ENCODE measurements around the gene RERE. TPM values are rescaled to one million over a fixed set of nuclear protein-coding genes. Genes with fewer than 3 reads are reported as not detected.
A peak's percentile ranks its signal among the peaks of the same experiment; 100 is the strongest.

RERE gene
- polyA plus RNA-seq, 4 donors, result 142 to 184 (median 145) TPM

DNA sequence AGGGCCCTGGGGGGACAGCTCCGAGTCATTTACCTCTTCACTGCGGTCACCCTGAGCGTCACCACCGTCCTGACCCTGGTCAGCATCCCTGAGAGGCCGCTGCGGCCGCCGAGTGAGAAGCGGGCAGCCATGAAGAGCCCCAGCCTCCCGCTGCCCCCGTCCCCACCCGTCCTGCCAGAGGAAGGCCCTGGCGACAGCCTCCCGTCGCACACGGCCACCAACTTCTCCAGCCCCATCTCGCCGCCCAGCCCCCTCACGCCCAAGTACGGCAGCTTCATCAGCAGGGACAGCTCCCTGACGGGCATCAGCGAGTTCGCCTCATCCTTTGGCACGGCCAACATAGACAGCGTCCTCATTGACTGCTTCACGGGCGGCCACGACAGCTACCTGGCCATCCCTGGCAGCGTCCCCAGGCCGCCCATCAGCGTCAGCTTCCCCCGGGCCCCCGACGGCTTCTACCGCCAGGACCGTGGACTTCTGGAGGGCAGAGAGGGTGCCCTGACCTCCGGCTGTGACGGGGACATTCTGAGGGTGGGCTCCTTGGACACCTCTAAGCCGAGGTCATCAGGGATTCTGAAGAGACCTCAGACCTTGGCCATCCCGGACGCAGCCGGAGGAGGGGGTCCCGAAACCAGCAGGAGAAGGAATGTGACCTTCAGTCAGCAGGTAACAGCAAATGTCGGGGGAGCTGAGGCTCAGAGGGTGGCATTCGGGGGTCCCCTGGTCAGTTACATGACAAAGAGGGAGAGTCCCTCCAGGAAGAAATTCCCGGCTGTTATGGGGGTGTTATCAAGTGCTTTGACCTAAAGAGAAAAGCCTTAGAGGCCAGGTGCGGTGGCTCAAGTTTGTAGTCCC lies 486.9 kb downstream of the RERE start:
- DNase-seq (ENCODE audit: low read depth in 4 of 4, low spot score in 3 of 4), result no peak

DNA sequence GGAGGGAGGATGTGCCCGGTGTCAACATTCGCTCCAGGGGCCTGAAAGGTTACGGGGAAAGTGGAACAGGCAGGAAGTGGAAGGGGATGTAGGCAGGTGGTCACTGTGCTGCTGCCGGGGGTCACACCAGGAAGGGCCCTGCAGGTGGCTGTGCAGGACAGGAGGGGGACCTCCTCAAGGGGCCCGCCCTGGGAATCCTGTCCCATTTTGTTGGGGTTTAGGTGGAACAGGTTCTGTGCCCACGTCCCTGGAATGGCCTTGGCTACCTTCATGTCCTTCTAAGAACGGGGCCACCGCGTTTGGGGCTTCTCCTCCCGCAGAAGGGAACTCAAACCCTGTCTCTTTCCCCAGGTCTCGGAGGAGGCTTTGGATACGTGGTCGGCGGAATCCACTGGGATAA lies 487.6 kb downstream of the RERE start:
- DNase-seq (ENCODE audit: low read depth in 4 of 4, low spot score in 3 of 4), result no peak

DNA sequence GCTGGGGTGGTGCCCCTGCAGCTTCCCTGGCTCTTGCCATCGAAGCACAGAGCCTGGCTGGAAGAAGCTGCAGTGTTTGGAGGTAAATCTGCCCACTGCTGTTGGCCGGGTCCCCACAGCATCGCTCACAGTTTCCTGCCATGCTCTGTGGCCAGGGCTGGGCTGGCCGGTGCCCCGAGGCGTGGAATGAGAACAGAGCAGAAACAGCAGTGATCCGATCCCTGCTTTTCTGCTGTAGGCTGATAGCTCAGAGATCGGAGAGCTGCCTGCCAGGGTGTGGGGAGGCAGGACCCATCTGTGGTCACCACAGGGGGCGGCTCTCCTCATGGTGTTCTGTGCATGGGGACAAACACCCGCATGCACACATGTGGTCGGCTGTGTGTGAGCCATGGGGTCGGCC lies 488.0 kb downstream of the RERE start:
- no peak for DNase-seq (ENCODE audit: low read depth in 4 of 4, low spot score in 3 of 4)

DNA sequence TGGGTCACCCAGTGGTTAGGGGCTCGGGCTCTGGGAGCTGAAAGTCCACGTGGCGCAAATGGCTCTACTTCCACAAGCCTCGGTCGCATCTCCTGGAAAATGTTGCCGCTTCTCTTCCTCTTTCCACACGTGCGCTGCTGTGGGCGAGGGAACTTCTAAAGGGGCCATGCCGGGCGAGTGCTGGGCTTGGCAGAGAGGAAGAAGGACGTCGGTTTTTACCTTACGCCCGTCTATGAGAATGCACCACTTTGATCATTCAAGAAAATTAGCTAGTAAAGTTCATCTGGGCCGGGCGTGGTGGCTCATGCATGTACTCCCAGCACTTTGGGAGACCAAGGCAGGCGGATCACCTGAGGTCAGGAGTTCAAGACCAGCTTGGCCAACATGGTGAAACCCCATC lies 489.2 kb downstream of the RERE start:
- DNase-seq (ENCODE audit: low read depth in 4 of 4, low spot score in 3 of 4), result no peak

DNA sequence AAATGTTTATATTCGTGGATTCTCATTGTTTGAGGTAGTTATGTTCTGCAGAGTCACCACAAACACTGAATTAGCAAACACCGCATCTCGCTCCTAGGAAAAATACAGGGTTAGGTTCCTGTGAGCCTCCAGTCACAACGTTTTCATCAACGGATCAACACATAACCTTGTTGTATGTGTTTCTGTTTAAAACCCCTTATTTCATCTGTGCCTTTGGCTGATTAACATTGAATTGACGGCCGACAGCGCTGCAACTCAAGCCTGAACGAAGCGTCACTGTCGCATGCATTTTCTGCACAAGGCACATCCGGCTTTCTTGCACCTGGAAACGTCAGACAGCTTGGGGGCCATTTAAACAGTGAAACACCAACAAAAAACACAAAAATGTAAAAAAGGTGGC lies 491.2 kb downstream of the RERE start:
- DNase-seq (ENCODE audit: low read depth in 4 of 4, low spot score in 3 of 4), result no peak

DNA sequence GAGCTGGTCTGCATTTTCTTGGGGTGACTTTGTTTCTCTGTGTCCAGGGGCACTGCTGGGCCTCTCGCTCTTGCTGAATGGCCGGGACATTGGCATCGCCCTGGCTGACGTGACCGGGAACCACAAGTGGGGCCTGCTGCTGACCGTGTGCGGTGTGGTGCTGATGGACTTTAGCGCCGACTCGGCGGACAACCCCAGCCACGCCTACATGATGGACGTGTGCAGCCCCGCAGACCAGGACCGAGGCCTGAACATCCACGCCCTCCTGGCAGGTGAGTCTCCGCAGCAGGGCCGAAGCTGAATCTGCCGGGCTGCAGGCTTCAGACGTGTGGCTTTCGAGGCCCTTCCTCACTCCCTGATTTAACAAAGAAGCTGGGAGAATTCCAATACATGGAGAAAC lies 491.7 kb downstream of the RERE start:
- no peak for DNase-seq (ENCODE audit: low read depth in 4 of 4, low spot score in 3 of 4)

DNA sequence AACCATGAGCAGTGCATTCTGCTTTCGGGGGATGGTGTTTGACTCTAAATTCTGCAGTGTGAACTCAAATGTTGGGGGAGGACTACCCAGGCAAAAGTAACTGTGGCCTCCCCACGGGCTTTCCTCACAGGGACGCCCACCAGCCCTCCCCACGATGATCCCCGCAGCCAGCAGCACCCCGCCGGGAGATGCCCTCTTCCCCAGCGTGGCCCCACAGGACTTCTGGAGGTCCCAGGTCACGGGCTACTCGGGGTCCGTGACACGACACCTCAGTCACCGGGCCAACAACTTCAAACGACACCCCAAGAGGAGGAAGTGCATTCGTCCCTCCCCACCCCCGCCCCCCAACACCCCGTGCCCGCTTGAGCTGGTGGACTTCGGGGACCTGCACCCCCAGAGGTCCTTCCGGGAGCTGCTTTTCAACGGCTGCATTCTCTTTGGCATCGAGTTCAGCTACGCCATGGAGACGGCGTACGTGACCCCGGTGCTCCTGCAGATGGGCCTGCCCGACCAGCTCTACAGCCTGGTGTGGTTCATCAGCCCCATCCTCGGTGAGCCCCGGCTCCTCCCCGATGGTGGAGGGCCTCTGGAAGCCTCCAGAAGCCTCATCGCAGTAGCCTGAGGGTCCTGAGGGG lies 493.1 kb downstream of the RERE start:
- no peak for DNase-seq (ENCODE audit: low read depth in 4 of 4, low spot score in 3 of 4)

DNA sequence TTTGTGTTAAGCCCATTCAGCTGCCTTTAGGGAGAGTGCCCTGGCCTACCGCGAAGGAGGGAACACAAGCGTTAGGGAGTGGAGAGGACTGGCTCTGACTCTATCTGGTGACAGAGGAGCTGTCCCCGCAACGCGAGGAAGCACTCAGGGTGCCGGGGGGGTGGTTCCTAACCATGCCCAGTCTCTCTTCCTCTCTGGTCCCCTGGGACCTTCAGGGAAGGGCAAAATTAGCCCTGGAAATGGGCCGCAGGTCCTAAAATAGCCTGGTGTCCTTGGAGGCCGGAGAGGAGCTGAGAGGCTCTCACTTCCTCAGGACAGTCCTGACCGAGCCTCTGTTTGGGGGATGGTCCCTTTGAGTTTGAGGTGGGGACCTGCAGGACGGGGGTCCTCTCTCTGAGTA lies 493.7 kb downstream of the RERE start:
- no peak for DNase-seq (ENCODE audit: low read depth in 4 of 4, low spot score in 3 of 4)

DNA sequence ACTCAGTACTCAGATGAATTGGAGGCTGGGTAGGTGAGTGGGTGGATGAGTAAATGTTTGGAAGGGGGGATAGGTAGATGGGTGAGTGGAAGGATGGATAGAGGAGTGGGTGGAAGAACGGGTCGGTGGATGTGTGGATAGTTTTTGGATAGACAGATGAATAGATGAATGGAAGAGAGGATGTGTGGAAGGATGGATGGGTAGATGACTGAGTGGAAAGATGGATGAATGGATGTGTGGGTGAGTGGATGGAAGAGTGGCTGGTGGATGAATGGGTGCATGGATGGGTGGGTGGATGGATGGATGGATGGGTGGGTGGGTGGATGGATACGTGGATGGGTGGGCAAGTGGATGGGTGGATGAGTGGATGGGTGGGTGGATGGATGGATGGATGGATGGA lies 495.8 kb downstream of the RERE start:
- no peak for DNase-seq (ENCODE audit: low read depth in 4 of 4, low spot score in 3 of 4)

DNA sequence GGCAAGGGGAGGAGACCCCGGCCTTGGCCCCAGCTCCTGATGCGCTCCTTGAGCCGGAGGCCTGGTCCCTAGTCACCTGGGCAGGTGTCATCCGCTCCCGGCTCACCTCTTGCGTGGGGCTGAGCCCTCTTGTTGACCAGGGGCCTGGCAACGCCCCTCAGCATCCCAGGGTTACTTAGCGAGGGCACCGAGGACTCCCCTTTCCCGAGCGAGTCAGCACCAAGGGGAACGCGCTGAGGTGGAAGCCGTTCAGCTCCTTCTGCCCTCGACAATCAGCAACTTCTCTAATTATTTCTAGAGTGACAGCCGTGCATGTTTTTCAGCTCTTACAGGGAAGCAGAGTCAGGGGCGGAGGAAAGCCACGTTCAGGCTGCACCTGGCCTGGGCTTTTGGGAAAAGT lies 499.0 kb downstream of the RERE start:
- DNase-seq (ENCODE audit: low read depth in 4 of 4, low spot score in 3 of 4), result no peak

DNA sequence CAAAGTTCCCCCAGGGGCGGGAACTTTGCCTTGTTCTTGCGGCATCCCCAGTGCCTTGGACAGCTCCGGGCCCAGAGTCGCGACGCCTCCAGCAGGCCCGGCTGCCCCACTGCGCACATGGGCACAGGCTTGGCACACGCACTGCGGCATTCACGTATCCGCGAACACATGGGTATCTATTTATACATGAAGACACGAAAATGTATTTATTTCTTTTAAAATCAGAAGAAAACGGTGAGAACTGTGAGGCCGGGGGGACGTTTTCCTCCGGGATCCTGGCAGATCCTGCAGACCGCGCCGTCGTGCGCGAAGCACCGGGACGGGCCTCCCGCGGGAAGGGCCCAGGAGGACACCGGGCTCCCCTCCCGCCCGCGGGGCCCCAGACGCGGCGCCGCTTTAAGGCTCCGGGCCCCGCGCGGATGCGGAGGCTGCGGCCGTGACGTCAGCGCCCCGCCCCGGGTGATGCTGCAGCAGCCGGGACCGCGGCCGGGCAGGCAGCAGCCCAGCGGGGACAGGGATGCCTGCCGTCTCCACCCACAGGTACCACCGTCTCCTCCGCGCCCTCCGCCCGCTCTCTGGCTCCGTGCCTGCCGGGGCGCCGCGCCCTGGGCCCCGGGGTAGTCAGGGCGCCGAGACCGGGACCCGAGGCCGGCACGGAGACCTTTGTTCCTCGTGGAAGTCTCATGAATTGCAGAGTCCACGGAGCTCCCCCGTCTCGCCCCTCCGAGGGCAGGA lies 499.6 kb downstream of the RERE start, which contains the start of gene SLC45A1:
TSS of gene SLC45A1 (plus strand) at position 468 of the 735 bp plus-strand sequence. CDS start 6,216 bp downstream, outside the sequence.
- peak in 2 of 4 donors; percentile 41 to 52 for DNase-seq (ENCODE audit: low read depth in 4 of 4, low spot score in 3 of 4)

DNA sequence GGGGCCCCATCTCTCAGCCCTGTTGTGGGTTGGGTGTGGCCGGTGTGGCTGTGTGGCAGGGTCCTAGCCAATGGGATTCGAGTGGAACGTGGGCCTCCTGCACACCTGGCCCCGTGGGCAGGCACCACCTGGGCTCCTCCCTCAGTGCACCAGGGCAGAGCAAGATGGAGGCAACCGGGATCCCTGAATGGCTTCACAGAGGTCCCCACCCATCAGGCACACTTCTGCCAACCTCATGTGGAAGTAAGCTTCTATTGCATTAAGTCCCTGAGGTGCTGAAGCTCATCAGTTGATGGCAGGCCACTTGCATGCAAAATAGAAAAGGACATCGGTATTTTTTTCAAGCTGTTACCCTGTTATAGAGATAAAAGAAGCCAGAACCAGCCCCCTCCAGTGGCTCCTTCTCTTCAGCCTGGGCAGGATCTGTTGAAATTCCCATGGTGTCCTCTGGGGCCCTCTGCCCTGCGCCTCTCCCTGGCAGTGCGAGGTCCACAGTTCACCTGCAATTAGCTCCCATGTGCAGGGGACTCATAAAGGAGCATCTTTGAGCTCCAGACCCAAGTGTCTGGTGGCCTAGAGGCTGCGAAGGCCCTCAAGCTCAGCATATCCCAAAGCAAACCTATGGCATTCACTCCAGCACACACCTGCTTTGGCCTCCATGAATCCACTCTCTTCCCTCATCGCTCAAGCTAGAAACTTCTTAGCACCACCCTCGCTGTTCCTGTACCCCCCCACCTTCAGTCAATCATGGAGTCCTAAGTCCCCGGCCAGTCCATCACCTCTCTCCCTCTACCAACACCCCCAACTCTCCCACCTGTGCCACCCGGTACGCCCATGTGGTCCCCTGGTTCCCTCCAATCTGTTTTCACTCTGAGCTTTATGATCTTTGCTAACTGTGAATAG lies 501.6 kb downstream of the RERE start:
- no peak for DNase-seq (ENCODE audit: low read depth in 4 of 4, low spot score in 3 of 4)

DNA sequence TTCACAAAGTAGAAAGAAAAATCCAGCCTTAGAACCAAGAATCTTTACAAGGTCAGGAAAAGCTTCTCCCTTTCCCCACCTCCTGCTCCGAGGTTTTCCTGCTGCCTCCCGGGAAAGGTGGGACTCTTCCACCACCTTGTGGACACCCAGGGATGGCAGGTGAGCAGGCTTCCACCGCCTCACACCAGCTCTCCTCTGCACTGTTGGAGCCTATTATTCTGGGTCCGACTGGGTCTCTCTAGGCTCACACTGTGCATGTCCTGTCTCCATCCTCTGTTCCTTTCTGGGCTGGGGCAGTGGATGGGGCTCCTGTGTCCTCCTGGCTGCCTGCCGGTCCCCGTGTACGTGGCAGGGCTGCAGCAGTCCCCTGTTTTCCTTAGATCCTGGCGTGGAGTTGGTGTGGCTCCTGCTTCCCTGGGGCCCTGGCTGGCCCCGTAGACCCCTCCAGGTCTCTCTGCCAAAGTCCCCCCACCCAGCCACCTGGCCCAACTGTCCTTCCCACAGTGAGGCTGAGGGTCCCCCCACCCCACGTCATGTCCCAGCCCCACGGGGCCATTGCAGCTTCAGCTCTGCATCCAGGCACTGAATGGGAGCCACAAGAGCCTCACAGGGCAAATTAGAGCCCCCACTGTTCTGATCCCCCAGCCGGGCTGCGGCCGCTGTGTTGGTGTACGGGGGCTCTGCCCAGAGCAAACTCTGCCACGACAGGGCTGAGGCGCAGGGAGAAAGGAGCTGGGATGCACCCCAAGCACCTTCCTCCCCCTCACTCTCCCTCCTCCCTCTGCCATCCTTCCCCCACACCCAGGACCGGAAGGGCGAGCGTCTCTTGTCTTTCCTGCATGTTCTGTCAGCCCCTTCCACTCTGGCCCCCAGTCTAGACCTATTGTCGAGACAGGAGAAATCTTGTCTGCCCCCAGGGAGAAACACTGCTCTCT lies 502.8 kb downstream of the RERE start:
- DNase-seq (ENCODE audit: low read depth in 4 of 4, low spot score in 3 of 4), result peak in 3 of 4 donors; percentile 57 to 68 (median 67)

DNA sequence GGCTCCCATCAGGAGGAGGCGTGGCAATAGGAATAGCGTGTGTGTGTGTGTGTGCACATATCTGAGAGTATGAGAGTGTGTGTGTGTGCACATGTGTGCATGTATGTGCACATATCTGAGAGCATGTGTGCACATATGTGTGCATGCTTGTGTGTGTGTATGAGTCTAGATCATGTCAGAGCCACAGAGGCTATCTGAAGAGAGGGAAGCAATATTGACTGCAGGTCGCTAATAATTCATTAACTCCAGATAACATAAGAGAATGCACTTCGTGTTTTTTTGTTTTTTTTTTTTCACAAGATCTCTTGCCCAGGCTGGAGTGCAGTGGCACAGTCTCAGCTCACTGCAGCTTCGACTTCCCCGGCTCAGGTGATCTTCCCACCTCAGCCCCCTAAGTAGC lies 504.2 kb downstream of the RERE start:
- DNase-seq (ENCODE audit: low read depth in 4 of 4, low spot score in 3 of 4), result no peak

DNA sequence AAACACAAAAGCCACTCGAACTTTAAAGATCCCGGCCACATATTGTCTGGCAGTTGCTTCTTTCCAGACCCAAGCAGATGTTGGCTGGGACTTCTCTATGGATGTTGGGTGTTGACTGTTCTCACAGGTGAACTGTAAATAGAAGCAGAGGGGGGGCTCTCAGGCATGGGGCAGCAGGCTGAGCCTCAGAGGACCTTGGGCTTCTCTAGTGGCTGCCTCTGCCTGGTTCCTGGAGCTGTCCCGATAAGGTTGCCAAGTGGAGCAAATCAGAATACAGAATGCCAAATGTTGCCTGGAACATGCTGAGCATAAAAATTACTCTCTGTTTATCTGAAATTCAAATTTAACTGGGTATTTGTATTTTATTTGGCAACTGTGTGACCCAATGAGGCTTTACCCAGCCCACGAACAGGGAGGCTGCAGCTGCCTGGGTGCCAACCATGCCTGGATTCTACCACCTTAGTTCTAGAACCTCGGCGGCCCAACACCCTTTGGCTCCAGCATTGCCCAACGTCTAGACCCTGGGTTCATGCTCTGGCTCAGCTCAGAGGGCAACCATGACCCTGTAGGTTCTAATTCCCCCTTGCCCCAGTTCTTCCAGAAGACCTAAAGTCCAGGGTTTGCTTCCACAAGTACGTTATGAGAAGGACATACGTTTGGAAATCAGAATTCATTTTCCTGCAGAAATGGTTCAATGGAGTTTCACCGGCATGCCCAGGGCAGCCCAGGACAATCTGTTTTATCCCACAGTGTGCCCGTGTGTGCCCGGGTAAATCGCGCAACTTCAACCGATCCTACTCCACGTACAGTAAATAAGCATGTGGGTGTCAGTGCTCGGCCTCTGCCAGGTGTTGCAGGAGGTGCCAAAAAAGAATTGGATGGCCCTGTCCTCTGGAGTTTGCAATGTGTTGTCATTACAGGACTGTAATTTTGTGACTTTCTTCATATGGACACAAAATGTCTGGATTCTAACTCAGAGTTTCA lies 504.9 kb downstream of the RERE start:
- no peak for DNase-seq (ENCODE audit: low read depth in 4 of 4, low spot score in 3 of 4)

DNA sequence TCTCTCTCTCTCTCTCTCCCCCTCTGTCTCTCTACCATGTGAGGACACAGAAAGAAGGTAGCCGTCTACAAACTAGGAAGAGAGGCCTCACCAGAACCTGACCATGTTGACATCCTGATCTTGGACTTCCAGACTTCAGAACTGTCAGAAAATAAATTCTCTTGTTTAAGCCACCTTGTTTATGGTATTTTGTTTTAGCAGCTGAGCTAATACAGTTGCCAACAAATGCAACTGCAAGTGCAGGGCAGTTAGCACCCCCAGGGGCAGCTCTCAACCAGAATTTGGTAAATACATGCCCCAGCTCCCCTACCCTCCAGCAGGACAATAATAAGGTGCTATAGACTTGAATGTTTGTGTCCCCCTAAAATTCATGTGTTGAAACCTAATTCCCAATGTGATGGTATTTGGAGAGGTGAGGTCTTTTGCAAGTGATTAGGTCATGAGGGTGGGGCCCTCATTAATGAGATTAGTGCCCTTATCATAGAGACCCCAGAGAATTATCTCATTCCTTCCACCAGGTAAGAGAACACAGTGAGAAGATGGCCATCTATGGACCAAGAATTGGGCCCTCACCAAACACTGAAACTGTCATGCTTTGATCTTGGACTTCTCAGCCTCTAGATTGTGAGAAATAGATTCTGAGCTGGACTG lies 506.2 kb downstream of the RERE start:
- DNase-seq (ENCODE audit: low read depth in 4 of 4, low spot score in 3 of 4), result no peak

DNA sequence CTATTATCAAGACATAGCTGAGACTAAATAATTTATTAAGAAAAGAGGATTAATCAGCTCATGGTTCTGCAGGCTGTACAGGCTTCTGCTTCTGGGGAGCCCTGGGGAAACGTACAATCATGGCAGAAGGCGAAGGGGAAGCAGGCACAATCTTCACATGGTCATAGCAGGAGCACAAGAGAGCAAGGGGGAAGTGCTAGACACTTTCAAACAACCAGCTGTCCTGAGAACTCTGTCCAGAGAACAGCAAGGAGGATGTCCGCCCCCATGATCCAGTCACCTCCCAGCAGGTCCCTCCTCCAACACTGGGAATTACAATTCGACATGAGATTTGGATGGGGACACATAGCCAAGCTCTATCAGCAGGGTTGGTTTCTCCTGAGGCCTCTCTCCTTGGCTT lies 509.8 kb downstream of the RERE start:
- DNase-seq (ENCODE audit: low read depth in 4 of 4, low spot score in 3 of 4), result no peak

DNA sequence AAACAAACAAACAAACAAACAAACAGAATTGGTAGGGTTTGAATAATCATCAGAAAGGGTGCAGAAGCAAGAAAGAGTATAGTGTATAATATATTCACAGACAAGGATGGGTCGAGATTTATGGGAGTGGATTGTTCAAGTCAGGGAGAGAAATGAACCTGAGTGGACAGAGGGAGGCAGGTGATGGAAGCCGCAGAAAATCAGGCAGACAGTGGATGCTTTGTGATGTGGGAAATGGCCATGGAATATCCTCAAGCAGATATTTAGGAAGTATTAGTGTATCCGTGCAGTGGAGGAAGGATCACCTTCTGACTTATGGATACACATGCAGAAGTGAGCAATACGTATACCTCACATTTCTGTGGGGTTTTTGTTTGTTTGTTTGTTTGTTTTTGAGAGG lies 513.6 kb downstream of the RERE start:
- no peak for DNase-seq (ENCODE audit: low read depth in 4 of 4, low spot score in 3 of 4)
